IPS DF 4.7 (cell line): ENCODE measurements around the gene CFB.
"Not testable (repeated sequence)": the region's sequence is repeated elsewhere in the genome, so short reads cannot be mapped to it uniquely, and the experiment has no call there.

ENCODE experiments used
- DNase-seq: peaks from one replicate; pipeline ENCODE4 v3.0.0-alpha.2; 2013; ENCODE audit warnings: low spot score; ENCODE audit errors: extremely low read depth

The CFB gene

DNA sequence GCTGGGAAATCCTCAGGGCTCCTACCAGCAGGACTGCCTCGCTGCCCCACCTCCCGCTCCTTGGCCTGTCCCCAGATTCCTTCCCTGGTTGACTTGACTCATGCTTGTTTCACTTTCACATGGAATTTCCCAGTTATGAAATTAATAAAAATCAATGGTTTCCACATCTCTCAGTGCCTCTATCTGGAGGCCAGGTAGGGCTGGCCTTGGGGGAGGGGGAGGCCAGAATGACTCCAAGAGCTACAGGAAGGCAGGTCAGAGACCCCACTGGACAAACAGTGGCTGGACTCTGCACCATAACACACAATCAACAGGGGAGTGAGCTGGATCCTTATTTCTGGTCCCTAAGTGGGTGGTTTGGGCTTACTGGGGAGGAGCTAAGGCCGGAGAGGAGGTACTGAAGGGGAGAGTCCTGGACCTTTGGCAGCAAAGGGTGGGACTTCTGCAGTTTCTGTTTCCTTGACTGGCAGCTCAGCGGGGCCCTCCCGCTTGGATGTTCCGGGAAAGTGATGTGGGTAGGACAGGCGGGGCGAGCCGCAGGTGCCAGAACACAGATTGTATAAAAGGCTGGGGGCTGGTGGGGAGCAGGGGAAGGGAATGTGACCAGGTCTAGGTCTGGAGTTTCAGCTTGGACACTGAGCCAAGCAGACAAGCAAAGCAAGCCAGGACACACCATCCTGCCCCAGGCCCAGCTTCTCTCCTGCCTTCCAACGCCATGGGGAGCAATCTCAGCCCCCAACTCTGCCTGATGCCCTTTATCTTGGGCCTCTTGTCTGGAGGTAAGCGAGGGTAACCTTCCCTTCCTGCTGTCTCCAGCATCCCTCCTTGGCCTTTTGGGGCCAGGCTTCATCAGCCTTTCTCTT, at the start of gene CFB:
Gene CFB, plus strand, starts transcription at position 589 of the 863 bp plus-strand sequence. Its CDS starts 127 bp downstream, at position 716.
- no peak for DNase-seq

DNA sequence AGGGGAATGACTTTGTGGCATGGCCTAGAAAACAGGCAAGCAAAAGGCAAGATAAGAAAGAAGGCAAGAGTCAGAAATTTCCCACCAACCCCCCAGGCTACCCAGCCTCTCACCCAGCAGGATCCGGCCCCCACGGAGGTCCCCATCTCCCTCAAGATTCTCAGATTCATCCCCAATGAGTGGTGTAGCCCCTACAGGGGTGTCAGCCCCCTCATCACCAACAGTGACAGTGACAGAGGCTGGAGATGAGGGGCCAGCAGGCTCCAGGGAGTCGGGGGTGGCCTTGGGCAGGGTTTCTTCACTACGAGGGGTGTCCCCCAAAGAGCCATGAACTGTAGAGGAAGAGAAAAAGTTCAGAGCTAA, 49.4 kb upstream of the CFB start:
- DNase-seq: no peak

DNA sequence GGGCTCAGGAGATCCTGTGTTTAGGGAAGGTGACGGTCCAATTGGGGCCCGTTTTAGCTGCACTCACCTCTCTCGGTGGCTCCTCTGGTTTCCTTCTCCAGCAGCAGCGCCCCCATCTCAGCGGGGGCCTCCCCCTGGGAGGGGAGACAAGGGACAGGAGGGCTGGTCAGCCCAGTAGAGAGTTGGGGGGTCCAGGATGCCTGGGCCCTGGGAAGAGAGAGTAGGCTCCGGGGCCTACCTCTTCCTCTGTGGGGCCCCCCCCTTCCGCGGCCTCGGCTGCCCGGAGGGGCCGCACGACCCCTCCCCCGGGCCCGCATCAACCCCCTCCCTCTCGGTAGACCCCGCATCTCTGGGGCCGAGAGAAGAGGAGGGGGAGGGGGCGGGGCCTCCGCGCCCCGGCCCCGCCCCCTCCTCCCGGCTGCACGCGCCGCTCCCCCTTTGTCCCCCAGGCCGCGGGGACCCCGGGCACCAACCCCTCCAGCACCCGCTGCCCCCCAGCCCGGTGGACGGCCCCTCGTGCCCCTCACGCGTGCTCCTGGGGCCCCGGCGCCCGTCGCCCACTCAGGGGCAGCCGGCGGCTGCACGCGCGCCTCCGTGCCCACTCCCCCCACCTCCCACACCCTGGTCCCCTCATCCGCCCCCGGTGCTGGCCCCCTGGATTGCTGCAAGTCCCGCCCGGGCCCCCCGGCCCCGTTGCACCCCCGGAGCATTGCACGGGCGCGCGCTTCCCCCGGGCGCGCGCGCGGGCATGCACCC, 48.9 kb upstream of the CFB start:
- no peak for DNase-seq

DNA sequence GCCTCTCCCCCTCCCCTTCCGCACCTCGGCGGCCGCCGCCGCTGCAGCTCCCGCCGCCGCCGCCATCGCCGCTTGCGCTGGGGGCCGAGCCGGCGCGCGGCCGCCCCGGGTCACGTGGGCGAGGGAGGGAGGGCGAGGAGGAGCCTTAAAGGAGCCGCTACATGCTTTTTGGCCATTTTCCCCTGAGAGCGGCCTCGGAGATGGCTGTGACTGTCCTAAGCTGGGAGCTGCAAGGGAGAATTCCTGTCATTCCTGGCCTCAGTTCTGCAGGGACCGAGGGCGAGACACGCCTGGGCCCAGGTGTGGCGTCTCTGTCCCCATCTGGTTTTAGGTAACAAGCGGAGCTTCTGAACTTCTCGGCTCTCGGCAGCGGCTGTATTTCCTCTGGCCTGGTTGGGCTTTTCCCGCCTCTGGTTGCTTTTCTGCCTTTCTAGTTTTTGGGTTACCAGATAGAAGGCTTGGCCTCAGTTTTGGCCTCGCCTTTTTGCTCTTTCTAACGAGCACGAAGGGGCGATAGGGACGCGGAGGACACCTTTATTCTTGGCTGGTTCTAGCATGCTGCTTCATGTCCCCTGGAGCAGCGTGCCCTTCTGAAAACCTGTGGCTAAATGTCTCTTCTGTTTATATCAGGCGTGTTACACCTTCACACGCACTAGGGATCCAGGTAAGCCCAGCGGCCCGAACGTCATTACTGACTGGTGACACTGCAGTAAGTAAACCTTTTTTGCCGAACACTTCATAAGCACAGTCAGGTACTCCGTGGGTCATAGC, 48.1 kb upstream of the CFB start, which contains the start of gene EHMT2:
Gene EHMT2, minus strand, starts transcription at position 87 of the 771 bp plus-strand sequence. Its CDS starts 21 bp downstream, at position 66.
- no peak for DNase-seq

DNA sequence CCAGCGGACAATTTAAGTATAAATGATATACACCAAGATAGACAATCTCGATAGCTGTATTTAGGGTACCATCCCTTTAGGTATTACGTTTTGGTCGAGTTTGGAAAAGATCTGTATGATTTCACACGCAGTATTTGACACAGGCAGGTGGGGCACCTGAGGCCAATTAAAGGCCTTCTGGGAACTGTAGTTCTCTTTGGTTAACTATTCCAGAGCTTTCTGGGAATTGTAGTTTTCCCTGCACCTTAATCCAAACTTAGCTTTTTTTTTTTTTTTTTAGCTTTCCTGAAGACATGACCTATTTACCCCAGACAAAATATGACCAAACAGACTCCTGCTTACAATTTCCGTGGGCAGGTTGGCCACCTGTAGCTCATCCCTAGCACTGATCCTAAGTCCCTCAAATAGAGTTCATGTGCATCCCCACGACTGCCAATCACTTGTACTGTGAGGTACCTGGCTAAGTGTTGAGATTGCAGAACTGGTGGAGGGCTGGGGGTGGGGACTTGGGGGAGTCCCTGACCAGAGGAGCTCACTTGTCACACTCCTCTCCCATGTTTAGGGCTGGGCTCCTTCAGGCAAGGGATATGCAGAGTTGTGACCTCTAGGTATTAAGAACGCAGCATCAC, 47.4 kb upstream of the CFB start:
- DNase-seq: no peak

DNA sequence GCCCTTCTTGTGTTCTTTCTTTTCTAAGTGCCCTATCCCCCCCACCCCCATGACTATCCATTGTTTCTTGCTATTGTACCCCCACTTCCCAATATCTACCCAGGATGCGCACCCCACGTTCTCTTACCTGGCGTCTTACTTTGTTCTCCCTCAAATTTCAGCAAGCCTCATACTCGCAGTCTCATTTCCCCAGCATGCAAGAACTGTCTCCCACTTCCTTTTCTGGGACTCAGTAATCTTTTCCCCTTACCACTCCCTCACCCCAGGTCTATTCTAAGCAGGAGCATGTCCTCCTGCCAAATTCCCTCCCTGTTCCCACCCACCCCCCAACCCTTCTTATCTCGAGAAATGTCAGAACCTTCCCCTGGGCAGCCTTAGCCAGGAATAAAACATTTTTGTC, 46.7 kb upstream of the CFB start:
- DNase-seq: no peak

DNA sequence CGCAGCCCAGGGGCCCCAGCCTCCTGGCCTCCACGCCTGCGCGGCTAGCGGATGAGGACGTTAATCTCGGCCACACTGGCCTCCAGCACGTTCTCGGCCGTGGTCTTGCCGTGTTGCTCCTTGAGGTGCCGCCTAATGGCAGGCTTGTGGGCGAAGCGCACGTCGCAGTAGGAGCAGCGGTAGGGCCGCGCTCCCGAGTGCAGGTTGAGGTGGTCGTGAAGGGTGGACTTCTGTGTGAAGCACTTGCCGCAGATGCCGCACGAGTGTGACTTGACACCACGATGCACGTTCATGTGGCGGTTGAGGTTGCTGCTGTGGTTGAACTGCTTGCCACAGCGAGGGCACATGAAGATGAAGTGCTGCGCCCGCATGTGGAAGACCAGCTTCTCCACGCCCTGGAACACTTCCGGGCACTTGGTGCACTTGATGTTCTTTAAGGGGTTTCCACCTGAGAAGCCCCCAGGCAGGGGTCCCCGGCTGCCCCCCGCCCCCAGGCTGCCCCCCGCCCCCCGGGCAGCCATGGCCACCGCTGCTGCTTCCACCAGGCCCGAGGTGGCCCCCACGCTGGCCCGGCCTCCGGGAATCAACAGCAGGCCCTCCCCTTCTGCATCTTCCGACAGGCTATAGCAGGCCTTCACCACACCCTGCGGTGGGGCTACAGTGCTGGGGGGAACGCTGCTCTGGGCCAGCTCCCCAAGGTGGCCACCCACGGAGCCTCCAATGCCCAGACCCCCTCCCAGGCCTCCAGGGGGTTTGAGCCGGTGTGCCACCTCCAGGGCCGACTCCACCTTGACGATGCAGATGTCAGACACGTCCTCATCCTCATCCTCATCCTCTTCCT, 45.8 kb upstream of the CFB start:
- no peak for DNase-seq

DNA sequence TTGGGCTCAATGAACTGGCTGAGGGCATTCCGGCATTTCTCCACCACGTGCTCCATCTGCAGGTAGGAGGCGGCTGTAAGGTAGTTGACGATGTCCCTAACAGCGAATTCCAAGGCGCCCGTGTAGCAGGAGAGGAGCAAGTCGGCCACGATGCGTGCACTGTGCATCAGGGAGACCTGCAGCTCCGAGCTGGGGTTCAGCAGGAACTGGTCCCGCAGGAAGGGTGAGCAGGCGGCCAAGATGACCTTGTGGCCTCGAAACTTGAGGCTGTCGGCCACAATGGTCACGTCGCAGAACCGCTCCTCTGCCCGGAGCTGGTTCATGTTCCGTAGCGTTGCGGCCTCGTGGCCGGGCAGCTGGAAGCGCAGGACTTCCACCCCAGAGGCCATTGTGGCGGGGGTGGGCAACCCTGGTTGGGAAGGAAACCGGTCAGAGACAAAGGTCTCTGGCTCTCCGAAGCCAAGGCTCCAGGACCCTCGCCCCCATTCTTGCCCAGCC, 44.9 kb upstream of the CFB start:
- no peak for DNase-seq

DNA sequence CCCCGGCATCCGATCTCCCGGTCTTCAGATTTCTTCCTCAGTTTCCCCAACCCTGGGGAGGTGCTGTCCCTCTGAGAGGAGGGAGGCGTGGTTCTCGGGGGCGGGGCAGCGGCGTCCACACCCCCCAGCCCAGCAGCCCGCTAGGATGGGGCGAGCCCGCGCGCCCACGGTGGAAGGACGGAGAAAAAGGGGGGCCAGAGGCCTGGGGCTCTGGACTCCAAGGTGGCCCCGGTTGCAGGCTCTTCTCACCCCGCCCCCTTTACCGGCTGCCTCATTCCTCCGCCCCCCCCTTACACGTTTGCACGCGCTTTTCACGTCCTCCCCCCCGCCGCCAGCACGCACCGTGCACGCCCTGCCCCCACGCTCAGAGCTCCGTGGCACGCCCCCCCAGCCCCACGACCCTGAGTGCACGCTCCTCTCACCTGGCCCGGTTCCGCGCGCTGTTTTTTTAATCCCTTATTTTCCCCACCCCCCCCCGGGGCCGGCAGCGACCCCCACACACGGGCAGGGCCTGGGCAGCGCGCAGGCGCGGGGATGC, 44.4 kb upstream of the CFB start:
- DNase-seq: no peak

DNA sequence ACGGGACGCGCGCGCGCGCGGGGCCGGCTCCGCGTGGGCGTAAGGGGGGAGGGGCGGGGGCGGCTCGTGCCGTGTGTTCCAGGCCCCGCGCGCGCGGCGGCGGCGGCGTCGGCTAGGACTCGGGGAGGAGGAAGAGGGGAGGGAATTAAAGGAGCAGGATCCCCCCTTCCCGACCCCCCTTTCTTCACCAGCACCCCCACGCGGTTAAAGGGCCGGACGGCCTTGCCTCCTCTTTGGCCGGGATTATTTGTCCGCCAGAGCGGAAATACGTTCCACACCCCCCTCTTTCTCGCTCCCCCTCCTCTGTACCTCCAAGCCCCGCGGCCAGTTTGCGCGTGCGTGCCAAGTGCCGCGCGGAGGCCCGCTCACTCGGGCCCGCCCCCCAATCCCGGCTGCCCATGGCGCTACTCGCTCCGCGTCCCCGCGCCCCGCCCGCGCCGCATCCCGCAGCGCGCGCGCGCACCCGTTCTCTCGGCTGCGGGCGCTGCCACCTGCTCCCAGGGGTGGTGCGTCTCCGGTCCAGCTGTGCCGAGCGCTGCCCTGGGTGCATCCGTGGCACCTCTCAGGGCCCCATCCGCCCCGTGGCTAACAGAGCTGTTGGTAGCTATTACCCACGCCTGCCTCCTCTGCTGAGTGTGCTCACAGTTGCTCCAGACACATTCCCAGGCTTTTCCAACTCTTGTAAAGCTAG, 43.8 kb upstream of the CFB start, which contains the start of gene ZBTB12:
Gene ZBTB12, minus strand, starts transcription at position 134 of the 691 bp plus-strand sequence. CDS start 781 bp downstream, outside the sequence.
- no peak for DNase-seq

DNA sequence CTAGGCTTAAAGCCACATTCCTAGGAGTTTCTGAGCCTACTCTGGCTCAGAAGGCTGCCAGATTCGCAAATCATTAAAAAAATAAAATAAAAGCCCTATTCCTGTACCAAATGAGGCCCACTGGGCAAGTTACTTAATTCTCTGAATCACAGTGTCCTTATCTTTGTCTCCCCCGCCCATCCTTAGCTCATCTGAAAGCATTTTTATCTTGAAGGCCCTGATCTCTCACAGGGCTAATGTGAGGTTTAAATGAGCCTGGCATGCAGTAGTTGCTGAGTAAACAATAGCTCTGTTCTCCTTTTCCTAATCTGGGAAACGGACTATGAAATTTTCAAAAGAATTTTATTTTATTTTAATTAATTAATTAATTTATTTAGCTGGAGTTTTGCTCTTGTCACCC, 41.9 kb upstream of the CFB start:
- DNase-seq: no peak

DNA sequence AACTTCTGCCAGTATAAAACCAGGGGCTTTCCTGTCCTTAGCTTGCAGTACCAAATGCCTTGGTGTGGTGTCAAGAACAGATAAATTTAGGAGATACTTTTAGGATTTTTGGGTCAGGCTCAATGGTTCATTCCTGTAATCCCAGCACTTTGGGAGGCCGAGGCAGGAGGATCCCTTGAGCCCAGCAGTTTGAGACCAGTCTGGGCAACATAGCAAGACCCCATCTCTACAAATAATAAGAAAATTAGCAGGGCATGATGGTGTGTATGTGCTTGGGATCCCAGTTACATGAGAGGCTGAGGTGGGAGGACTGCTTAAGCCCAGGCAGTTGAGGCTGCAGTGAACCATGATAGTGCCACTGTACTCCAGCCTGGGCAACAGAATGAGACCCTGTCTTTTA, 40.9 kb upstream of the CFB start:
- DNase-seq: no peak

DNA sequence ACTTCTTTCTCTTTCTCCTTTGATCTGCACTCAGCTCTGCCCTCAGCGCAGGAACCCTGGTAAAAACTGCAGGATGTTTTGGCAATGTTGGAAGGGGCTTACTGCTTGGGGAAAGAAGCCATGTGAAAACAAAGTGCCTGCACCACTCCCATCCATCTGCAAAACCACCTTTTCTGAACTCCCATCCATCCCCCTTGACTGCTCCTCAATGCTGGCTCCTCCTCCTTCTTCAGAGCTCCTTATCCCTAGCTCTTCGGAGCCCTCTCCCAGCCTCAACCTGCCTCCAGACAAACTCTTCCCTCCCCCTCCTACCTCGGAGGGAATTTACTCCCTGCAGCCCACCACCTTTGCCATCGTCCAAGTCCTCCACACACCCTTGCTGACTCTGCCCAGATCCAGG, 39.8 kb upstream of the CFB start:
- DNase-seq: no peak

DNA sequence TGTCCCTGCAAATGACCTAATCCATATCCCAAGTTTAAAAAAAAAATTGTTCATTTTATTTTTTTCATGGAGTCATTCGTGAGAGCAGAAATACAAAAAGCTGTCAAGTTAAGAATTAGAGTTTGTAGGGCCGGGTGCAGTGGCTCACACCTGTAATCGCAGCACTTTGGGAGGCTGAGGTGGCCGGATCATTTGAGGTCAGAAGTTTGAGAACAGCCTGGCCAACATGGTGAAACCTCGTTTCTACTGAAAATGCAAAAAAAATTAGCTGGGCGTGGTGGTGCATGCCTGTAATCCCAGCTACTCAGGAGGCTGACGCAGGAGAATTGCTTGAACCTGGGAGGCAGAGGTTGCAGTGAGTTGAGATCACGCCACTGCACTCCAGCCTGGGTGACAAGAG, 39.2 kb upstream of the CFB start:
- not testable (repeated sequence) for DNase-seq

DNA sequence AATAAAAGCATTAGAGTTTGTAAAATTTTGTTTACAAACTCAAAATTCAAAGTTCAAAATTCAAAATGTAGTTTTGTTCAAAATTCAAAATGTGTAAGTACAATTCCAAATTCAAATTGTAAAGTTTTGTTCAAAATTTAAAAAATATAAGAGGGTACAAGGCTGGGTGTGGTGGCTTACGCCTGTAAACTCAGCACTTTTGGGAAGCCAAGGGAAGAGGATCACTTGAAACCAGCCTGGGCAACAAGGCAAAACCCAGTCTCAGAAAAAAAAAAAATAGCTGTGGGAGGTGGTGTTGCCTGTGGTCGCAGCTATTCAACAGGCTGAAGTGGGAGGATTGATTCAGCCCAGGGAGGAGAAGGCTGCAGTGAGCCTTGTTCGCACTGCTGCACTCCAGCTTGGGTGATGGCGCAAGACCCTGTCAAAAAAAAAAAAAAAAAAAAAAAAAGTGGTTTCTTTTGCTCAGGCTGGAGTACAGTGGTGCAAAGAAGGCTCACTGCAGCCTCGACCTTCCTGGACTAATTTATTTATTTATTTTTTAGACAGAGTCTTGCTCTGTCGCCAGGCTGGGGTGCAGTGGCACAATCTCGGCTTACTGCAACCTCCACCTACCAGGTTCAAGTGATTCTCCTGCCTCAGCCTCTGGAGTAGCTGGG, 38.6 kb upstream of the CFB start:
- no peak for DNase-seq

DNA sequence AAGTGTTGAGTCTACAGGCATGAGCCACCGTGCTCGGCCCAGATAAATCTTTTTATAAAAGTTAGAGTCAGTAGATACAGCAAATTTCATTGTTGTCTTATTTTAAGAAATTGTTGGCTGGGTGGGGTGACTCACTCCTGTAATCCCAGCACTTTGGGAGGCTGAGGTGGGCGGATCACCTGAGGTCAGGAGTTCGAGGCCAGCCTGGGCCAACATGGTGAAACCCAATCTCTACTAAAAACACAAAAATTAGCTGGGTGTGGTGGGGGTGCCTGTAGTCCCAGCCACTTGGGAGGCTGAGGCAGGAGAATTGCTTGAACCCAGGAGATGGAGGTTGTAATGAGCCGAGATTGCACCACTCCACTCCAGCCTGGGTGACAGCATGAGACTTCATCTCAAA, 37.6 kb upstream of the CFB start:
- DNase-seq: not testable (repeated sequence)

DNA sequence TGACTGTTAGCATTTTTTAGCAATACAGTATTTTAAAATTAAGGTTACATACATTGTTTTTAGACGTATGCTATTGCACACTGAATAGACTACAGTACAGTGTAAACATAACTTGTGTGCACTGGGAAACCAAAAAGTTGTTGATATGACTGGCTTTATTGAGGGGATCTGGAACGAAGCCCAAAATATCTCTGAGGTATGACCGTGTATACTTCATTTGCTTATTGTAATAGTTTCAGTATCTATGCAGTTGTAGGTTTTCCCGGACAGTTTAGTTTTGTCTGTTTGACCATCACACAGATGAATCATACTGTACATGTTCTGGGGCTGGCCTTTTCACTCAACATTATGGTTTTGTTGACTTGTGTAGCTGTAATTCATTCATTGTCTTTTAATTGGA, 37.1 kb upstream of the CFB start:
- no peak for DNase-seq

DNA sequence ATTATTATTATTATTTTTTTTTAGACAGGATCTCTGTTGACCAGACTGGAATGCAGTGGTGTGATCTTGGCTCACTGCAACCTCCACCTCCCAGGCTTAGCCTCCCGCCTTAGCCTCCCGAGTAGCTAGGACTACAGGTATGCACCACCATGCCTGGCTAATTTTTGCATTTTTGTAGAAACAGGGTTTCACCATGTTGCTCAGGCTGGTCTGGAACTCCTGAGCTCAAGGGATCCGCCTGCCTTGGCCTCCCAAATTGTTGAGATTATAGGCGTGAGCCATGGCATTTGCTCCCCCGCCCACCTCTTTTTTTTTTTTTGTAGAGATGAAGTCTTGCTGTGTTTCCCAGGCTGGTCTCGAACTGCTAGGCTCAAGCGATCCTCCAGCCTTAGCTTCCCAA, 36.6 kb upstream of the CFB start:
- DNase-seq: not testable (repeated sequence)
